Measurements from ENCODE around the gene CAAP1.
"Not testable (repeated sequence)": the region's sequence is repeated elsewhere in the genome, so short reads cannot be mapped to it uniquely, and the experiment has no call there.

The CAAP1 gene

GRCh38 chr9:26828391-26828955 lies 64.1 kb downstream of the CAAP1 start:
- not testable (repeated sequence) for DNase-seq

DNA sequence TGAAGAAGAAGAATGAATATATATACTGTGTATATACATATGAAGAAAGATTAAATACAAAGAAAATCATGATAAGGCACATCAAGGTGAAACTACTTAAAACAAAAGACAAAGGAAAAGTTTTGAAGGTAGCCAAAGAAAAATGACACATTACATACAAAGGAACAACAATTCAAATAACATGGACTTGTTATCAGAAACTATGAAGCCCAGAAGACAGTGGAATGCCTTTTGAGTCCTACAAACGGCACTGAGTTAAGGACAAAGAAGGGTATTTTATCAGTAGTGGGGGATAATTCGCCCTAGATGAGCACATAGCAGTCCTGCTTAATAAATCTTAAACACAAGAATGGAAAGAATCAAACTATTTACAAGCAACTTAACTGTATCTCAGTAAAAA lies 77.8 kb downstream of the CAAP1 start:
- DNase-seq: no peak

DNA sequence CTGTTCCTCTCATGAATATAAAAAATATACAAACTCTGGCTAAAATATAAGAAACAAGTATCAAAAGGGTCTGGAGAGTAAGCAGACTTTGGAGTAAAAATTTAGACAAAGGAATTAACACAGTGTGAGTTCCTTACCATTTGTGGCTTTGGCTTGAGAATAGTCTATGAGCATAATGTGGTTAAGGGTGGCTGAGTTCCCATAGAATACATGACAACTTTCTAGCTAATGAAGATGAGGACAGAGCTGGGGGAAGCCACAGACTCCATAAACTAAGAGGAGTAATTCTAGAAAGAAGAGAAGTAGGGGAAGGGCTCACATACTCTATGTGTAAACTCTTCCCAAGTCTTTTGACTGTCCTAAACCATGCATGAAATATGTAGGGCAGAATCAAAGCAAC lies 79.4 kb downstream of the CAAP1 start:
- DNase-seq: no peak

- DNase-seq: no peak
These were observed 80.4 kb downstream of the CAAP1 start for GRCh38 chr9:26812217-26812616.

DNA sequence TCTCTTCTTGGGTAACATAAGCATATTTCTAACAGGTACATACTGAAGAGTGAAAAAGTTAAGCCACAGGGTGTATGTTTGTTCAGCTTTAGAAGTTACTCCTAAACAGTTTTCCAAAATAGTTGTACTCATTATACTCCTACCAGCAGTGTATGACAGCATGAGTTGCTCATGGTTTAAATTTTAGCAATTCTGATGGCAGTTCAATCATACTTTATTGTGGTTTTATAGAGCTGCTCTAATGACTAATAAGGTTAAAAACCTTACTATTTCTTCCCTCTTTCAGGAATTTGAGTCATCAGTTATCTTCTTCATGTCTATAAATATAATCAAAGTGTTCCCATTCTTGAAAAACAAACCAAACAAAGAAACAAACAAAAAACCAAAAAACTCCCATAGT lies 81.5 kb downstream of the CAAP1 start:
- no peak for DNase-seq

DNA sequence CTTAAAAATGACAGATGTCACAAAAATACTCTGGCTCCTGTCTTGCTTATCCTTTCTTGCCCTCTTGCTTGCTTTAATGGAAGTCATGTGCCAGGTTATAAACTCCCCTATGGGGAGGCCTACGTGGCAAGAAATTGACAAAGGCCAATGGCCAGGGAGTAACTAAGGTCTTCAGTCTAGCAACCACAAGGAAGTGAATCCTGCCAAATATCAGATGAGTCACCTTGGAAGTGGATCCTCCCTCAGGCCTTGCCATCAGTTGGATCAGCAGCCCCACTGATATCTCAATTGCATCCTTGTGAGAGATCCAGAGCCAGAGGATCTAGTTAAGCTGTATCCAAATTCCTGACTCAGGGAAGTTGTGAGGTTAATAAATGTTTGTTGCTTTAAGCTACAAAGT lies 82.8 kb downstream of the CAAP1 start:
- no peak for DNase-seq

GRCh38 chr9:26807161-26807560 lies 85.4 kb downstream of the CAAP1 start:
- no peak for DNase-seq

DNA sequence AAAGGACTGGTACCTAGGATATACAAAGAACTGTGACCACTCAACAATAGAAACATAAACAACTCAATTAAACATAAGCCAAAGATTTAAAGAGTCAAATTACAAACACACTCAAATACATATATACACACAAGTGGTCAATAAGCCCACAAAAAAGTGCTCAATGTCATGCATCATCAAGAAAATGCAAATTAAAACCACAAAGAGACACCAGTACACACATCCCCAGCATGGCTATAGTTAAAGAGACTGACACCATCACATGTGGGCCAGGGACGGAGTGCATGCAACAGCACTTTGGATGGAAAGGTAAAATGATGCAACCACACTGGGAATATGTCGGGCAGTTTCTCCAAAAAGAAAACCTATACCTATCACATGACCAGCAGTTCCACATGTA lies 89.7 kb downstream of the CAAP1 start:
- DNase-seq: no peak

GRCh38 chr9:26801772-26802171 lies 90.8 kb downstream of the CAAP1 start:
- no peak for DNase-seq

DNA sequence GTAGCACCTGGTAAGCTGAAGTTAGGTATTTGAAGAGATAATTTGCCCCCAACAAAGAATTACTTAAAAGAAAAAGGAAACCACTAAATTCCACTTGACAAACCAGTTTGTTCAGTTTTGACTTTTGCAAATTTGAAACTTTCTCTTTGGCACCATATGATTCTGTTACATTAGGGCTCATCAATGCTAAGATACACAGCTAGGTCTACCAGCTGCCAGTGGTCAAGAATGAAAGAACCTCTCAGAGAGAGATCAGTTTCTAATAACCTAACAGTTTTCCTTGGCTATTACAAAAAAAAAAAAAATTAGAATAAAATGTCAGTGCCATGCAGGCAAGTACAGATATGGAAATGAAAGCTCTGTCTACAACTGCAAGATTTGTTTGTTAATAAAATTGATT lies 92.3 kb downstream of the CAAP1 start:
- no peak for DNase-seq

DNA sequence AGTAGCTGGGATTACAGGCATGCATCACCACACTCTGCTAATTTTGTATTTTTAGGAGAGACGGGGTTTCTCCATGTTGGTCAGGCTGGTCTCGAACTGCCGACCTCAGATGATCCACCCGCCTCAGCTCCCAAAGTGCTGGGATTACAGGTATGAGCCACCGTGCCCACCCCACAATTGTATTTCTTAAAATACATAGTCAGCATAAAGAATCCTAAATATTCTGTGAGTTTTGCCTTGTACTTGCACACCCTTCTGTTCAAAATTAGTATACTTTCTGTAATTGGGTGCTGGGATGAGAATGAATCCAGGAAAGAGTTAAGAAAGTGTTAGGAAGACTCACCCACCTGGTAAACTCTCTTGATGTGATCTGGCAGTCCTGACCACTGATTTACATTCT lies 101.3 kb downstream of the CAAP1 start:
- no peak for DNase-seq

All from NCI-H774 (cell line).